Heart left ventricle (tissue), 13 donors: ENCODE measurements around the gene MRTO4.

Experiments used
- POLR2A ChIP-seq, 2 donors: fragments of 450-650 bp; IDR thresholded peaks; one replicate each; pipeline ENCODE4 v1.6.1; 2017; ENCODE audit warnings: antibody characterized with exemption in 2 of 2, mild to moderate bottlenecking in 2 of 2, moderate library complexity in 2 of 2
- TF ChIP-seq, protein P1 (sequence below), 12 donors: fragments of 200-600 bp; sonication (generic) in 4 of 12; IDR thresholded peaks; one replicate each; pipeline versions ENCODE4 v1.5.0 to v1.8.0; 2018 to 2022; ENCODE audit warnings: antibody characterized with exemption in 12 of 12, mild to moderate bottlenecking in 5 of 12
- donor health status: ischemic (EF 13 %, LVEDD 7.1; RV severe dilation, severe dysfunction).
- donor health status: DM: no; HTN: yes; CAD: no.
- donor health status: DM: no; HTN: no; CAD: no.
- donor health status: ischemic (EF 25% LVEDD 6.9; RV normal size, moderate dysfunction).
- donor health status: ischemic (EF 25% LVEDD 5.7; RV mildly dilated, moderate dysfunction).
- donor health status: ischemic (EF 35%, LVEDD 5.7; RV mildly dilated, moderate dysfunction).
- donor health status: nonischemic (EF 11% LVEDD 7.7; RV severe dilation, severe dysfunction).
- donor health status: DM: yes; HTN: yes; CAD: no.
- donor health status: PGD.
- donor health status: ischemic (EF 29% LVEDD 5.4; RV normal size, mild dysfunction).
- donor health status: nonischemic (EF 23%, LVEDD 6.1; RV moderate dilation, normal function).

DNA sequence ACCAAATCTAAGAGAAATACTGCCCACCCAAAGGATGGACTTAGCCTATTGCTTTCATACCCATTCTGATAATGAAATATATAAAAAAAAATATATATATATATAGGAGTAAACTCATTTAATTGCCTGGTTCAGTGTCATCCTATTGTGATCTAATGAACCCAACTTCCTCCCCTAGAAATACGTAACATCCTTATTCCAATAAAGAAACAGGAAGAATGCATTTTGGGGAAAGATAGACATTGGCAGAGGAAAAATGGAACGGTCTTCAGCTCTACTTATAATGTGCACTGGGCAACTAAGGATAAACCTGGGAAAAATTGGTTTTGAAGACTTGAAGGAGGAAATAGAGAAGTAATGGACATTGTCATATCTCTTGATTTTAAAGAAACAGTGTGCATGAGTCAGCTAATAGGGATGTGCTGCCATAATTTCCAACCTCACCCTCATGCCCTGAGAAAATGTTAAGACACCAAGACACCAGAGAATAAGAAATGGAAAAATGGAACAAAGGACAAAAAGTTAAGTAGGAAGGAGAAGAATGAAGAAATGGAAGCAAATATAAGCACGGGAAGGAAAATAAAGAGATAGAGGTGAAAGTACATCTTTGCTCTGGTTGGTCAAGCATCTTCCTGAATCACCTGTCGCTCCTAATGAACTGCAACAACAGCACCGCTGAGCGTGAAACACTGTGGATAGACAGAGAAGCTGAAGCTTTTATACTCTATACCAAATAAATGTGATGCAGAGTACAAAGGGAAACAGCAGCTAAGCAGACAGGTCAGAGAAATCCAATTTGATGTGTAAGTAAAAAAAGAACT, 46.9 kb upstream of the MRTO4 start:
- no peak for TF ChIP-seq POLR2A (IDR thresholded peaks at IDR 0.05)
- TF ChIP-seq, protein P1, sequence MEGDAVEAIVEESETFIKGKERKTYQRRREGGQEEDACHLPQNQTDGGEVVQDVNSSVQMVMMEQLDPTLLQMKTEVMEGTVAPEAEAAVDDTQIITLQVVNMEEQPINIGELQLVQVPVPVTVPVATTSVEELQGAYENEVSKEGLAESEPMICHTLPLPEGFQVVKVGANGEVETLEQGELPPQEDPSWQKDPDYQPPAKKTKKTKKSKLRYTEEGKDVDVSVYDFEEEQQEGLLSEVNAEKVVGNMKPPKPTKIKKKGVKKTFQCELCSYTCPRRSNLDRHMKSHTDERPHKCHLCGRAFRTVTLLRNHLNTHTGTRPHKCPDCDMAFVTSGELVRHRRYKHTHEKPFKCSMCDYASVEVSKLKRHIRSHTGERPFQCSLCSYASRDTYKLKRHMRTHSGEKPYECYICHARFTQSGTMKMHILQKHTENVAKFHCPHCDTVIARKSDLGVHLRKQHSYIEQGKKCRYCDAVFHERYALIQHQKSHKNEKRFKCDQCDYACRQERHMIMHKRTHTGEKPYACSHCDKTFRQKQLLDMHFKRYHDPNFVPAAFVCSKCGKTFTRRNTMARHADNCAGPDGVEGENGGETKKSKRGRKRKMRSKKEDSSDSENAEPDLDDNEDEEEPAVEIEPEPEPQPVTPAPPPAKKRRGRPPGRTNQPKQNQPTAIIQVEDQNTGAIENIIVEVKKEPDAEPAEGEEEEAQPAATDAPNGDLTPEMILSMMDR (IDR thresholded peaks at IDR 0.05), result no peak
